GM12878 (cell line): ENCODE measurements around the gene MGLL. TPM values are rescaled to one million over a fixed set of nuclear protein-coding genes. Genes with fewer than 3 reads are reported as not detected.

ENCODE experiments used
- ATAC-seq: fragments of 200-7000 bp; cut with Tn5 transposase; 3 replicates; pipeline ENCODE4 v1.9.1; 2020; ENCODE audit warnings: mild to moderate bottlenecking, moderate library complexity
- BruUV-seq: library from RNA; stranded (reverse); fragments of 400-500 nt; replicated peaks from 2 replicates; lab custom pipeline; 2021; lab: Mats Ljungman, UMichigan
- CTCF ChIA-PET: fragments of 300-600 bp; sonication (Branson Sonifier 250); formaldehyde crosslinking; extraction: SDS; loops from one replicate; lab custom pipeline; 2021; ENCODE audit warnings: inconsistent platforms; lab: Yijun Ruan, JAX
- POLR2A ChIA-PET: fragments of 350-600 bp; formaldehyde crosslinking; extraction: SDS; loops from one replicate; lab custom pipeline; 2021; ENCODE audit warnings: inconsistent platforms; lab: Charles Lee
- RAD21 ChIA-PET: fragments of 300-600 bp; sonication (Branson Sonifier 250); formaldehyde crosslinking; loops from one replicate; lab custom pipeline; 2023; ENCODE audit warnings: antibody characterized with exemption; ENCODE audit not compliant: unreplicated experiment; lab: Charles Lee
- SMC1A ChIA-PET: fragments of 300-600 bp; sonication (Branson Sonifier 250); formaldehyde crosslinking; loops from one replicate; lab custom pipeline; 2023; ENCODE audit not compliant: unreplicated experiment, uncharacterized antibody; lab: Charles Lee
- DNase-seq: peaks from one replicate; pipeline ENCODE4 v3.0.0-alpha.2; 2011; ENCODE audit warnings: low read depth, low spot score
- FAIRE-seq: peaks from 3 replicates; lab custom pipeline; 2011; peaks lifted over from hg19 to GRCh38; lab: Jason Lieb, UNC
- H2AFZ ChIP-seq: 2 replicates; pipeline ENCODE4 v1.6.0; 2011; ENCODE audit warnings: low read depth, low read length, control low read depth; ENCODE audit not compliant: control insufficient read depth
- H3K27ac ChIP-seq: 2 replicates; pipeline ENCODE4 v1.5.1; 2011; ENCODE audit warnings: control low read depth; ENCODE audit not compliant: control insufficient read depth, insufficient read depth
- H3K27me3 ChIP-seq, 2 experiments: replicated peaks in 1 of 2; 2 replicates each; pipeline versions ENCODE4 v1.6.0 to v1.6.1; 2011; ENCODE audit warnings: low read length in 1 of 2; ENCODE audit not compliant: control insufficient read depth in 2 of 2, insufficient read depth in 2 of 2
- H3K36me3 ChIP-seq, 2 experiments: 2 replicates each; pipeline ENCODE4 v1.5.1; 2011; ENCODE audit warnings: low read length in 1 of 2; ENCODE audit not compliant: control insufficient read depth in 2 of 2, insufficient read depth in 2 of 2
- H3K4me1 ChIP-seq: 2 replicates; pipeline ENCODE4 v1.6.1; 2011; ENCODE audit warnings: mild to moderate bottlenecking, low read length, moderate library complexity, mixed read lengths; ENCODE audit not compliant: control insufficient read depth, insufficient read depth
- H3K4me2 ChIP-seq: 2 replicates; pipeline ENCODE4 v1.6.0; 2011; ENCODE audit warnings: control low read depth; ENCODE audit not compliant: control insufficient read depth, insufficient read depth
- H3K4me3 ChIP-seq: fragments of 200-600 bp; sonication (generic); 2 replicates; pipeline ENCODE4 v1.5.1; 2016
- H3K79me2 ChIP-seq: 2 replicates; pipeline ENCODE4 v1.6.0; 2011; ENCODE audit warnings: low read length; ENCODE audit not compliant: control insufficient read depth, insufficient read depth
- H3K9ac ChIP-seq: 2 replicates; pipeline ENCODE4 v1.8.0; 2011; ENCODE audit warnings: low read length, control low read depth, mixed read lengths; ENCODE audit not compliant: control insufficient read depth, insufficient read depth
- H3K9me3 ChIP-seq: replicated peaks from 3 replicates; pipeline ENCODE4 v1.5.1; 2011; ENCODE audit warnings: mild to moderate bottlenecking, low read length; ENCODE audit not compliant: control insufficient read depth, insufficient read depth
- H4K20me1 ChIP-seq: 2 replicates; pipeline ENCODE4 v1.6.0; 2011; ENCODE audit not compliant: control insufficient read depth, insufficient read depth
- CEBPB ChIP-seq, 2 experiments: fragments of 150-350 bp in 1 of 2; IDR thresholded peaks; 2 replicates each; pipeline ENCODE4 v1.6.1; 2012 to 2014; ENCODE audit warnings: low read depth in 2 of 2, low read length in 2 of 2, borderline replicate concordance in 1 of 2, inconsistent platforms in 1 of 2
- CREB1 ChIP-seq: IDR thresholded peaks from 2 replicates; pipeline ENCODE4 v1.6.1; 2012; ENCODE audit warnings: low read depth, mild to moderate bottlenecking, inconsistent platforms
- CTCF ChIP-seq, 3 experiments: IDR thresholded peaks in 2 of 3; conservative IDR thresholded peaks in 1 of 3; 2 replicates each; pipeline ENCODE4 v1.5.1; 2011; ENCODE audit warnings: low read depth in 3 of 3, low read length in 3 of 3, mild to moderate bottlenecking in 3 of 3, control low read depth in 2 of 3, moderate library complexity in 2 of 3, inconsistent platforms in 1 of 3, mixed read lengths in 1 of 3; ENCODE audit not compliant: control insufficient read depth in 2 of 3, insufficient read depth in 1 of 3; ENCODE audit errors: extremely low read depth in 1 of 3
- FOXK2 ChIP-seq: fragments of 450-650 bp; IDR thresholded peaks from 2 replicates; pipeline ENCODE4 v1.6.1; 2017; ENCODE audit warnings: mild to moderate bottlenecking, moderate library complexity
- KLF5 ChIP-seq: fragments of 450-650 bp; IDR thresholded peaks from 2 replicates; pipeline ENCODE4 v1.6.1; 2014; ENCODE audit warnings: mild to moderate bottlenecking; ENCODE audit not compliant: partially characterized antibody
- NFYB ChIP-seq: IDR thresholded peaks from 2 replicates; pipeline ENCODE4 v1.6.1; 2011; ENCODE audit warnings: low read depth, mild to moderate bottlenecking, low read length, improper control_type of control experiment, moderate library complexity; ENCODE audit not compliant: insufficient read depth
- NR2F1 ChIP-seq: fragments of 450-650 bp; conservative IDR thresholded peaks from 2 replicates; pipeline ENCODE4 v1.6.1; 2017; ENCODE audit warnings: mild to moderate bottlenecking
- RAD51 ChIP-seq: fragments of 450-650 bp; IDR thresholded peaks from 2 replicates; pipeline ENCODE4 v1.6.1; 2016; ENCODE audit warnings: moderate library complexity, mild to moderate bottlenecking, inconsistent platforms
- SMAD5 ChIP-seq: IDR thresholded peaks from 2 replicates; pipeline ENCODE4 v1.6.1; 2016; ENCODE audit warnings: antibody characterized with exemption, low read depth
- SREBF2 ChIP-seq: IDR thresholded peaks from 2 replicates; pipeline ENCODE4 v1.6.1; 2012; ENCODE audit warnings: mild to moderate bottlenecking, low read length
- TARDBP ChIP-seq: IDR thresholded peaks from 2 replicates; pipeline ENCODE4 v1.6.1; 2016; ENCODE audit warnings: borderline replicate concordance
- TCF7 ChIP-seq: IDR thresholded peaks from 2 replicates; pipeline ENCODE4 v1.6.1; 2014; ENCODE audit warnings: antibody characterized with exemption, borderline replicate concordance
- WGBS: methylation state at CpG from one replicate; pipeline ENCODE4 v1.1.6; 2016; ENCODE audit warnings: low lambda C conversion rate; ENCODE audit not compliant: insufficient replicate concordance, insufficient coverage; ENCODE audit errors: missing lambda C conversion rate; 5-methylcytosine and 5-hydroxymethylcytosine counted together
- in situ Hi-C: fragments of 300-500 bp; cut with MboI; formaldehyde crosslinking; loops from 9 replicates; pipeline ENCODE4 v1.14.3; 2018; ENCODE audit warnings: mixed read lengths
- intact Hi-C: fragments of 100-400 bp; cut with micrococcal nuclease; formaldehyde crosslinking; loops from one replicate; pipeline ENCODE4 v1.14.2; 2022; ENCODE audit not compliant: unreplicated experiment
- polyA plus RNA-seq, 11 experiments: library from polyadenylated mRNA; depleted of rRNA in 4 of 11; unstranded in 6 of 11; stranded (reverse) in 5 of 11; fragments of >200 nt; fragmentation: Nextera tagmentation in 4 of 11; fragmentation: Illumina TruSeq in 1 of 11; extraction: Ambion mirVana in 4 of 11; extraction: Trizol in 1 of 11; gene quantifications; 1 replicate in 1 of 11; 2 replicates in 10 of 11; pipeline versions ENCODE4 v1.2.1 to v1.2.3, GENCODE V29; 2011 to 2016; ENCODE audit warnings: inconsistent platforms in 2 of 11, missing spikeins in 2 of 11, low read depth in 1 of 11
- total RNA-seq, 4 experiments: library from RNA; depleted of rRNA in 3 of 4; stranded (reverse); fragments of >200 nt in 3 of 4; fragmentation: Illumina TruSeq in 1 of 4; extraction: Trizol in 1 of 4; gene quantifications; 2 replicates each; pipeline versions ENCODE4 v1.2.1 to v1.2.3, GENCODE V29; 2013 to 2021

Gene MGLL
- total and polyA plus RNA-seq, 10 of the 15 experiments (the other 5 are each of a cell fraction or from before 2014, with no cell fraction given) = 44.9 to 177 (median 72.9) TPM

GRCh38 chr3:127748754-127749327, 73.5 kb downstream of the MGLL start (continued):
- TF ChIP-seq NR2F1 = no peak
- TF ChIP-seq, all 136 proteins: peak for 0

- Histone ChIP-seq H4K20me1 (no peaks in the 10 kb centered on the region), H3K4me3 (no peak overlapping the region), H3K79me2 (peaks cover 28% of the 10 kb centered on the region), H3K9ac (no peak overlapping the region), H3K9me3 (no peaks in the 10 kb centered on the region), H3K4me1 (peaks cover 45% of the 10 kb centered on the region), H3K27ac (peak overlapping the region; percentile 22; the same call in 1 of the 2 replicates), H3K27me3 (no peaks in the 10 kb centered on the region), H2AFZ (no peak overlapping the region)
- DNase-seq = no peak
- FAIRE-seq = no peak
- CTCF ChIA-PET = interaction anchor here (1.0 to 5.7 kb wide), 6 partner anchors 32 to 212 kb away, joined by 3 to 82 read pairs (median 17); partner anchors contain the start of gene MGLL
- intact Hi-C loops = no loop called here
- no TSS peak for BruUV-seq
- RAD21 ChIA-PET = interaction anchor here (1.9 kb wide), 1 partner anchor 12 kb away, joined by 7 read pairs; no protein-coding TSS in a partner anchor
- SMC1A ChIA-PET = interaction anchor here (0.6 to 9.6 kb wide), 8 partner anchors 12 to 223 kb away, joined by 3 to 205 read pairs (median 32); partner anchors contain the start of gene MGLL
- in situ Hi-C loops = no loop called here
- no peak for TF ChIP-seq NFYB
- TF ChIP-seq SMAD5 = no peak
- TF ChIP-seq CEBPB (IDR thresholded peaks at IDR 0.05; ENCODE audit: borderline replicate concordance in 1 of 2, low read depth in 2 of 2, low read length in 2 of 2) = no peak
- no peak for TF ChIP-seq RAD51
- TF ChIP-seq FOXK2 = no peak
- no peak for TF ChIP-seq CREB1
- no peak for TF ChIP-seq KLF5
- no peak for TF ChIP-seq TCF7
- TF ChIP-seq CTCF (IDR thresholded peaks at IDR 0.05 in 2 of 3, conservative IDR thresholded peaks at IDR 0.05 in 1 of 3; ENCODE audit: control insufficient read depth in 2 of 3, extremely low read depth in 1 of 3, insufficient read depth in 1 of 3, low read depth in 3 of 3, low read length in 3 of 3) = no peak
- no peak for TF ChIP-seq TARDBP
- no peak for TF ChIP-seq SREBF2
- TF ChIP-seq, all 136 proteins: peak for 0
- WGBS = 96% methylated on average over 16 of the region's 16 CpGs
- POLR2A ChIA-PET = interaction anchor here (0.9 to 8.4 kb wide), 2 partner anchors 16 to 97 kb away, joined by 3 to 116 read pairs; no protein-coding TSS in a partner anchor
- no peak for ATAC-seq
- Histone ChIP-seq H3K4me2 (no peak overlapping the region), H3K36me3 (peaks cover 6 to 15% of the 10 kb centered on the region in 2 experiments; a peak in 3 of 4 replicates)
Observed at GRCh38 chr3:127747751-127748521, 74.4 kb downstream of the MGLL start.
